ENCODE measurements around the gene SDC1.

- no peak for TF ChIP-seq CTCF (IDR thresholded peaks at IDR 0.05)
- TF ChIP-seq POLR2A (IDR thresholded peaks at IDR 0.05): peak; percentile 79
Observed at GRCh38 chr2:20224716-20225293, at the start of gene SDC1.

All from right lobe of liver (tissue), 4 donors.